CD4-positive, CD25-positive, alpha-beta regulatory T cell (primary cell): Measurements from ENCODE around the gene TPTE. TPM values are rescaled to one million over a fixed set of nuclear protein-coding genes. Genes with fewer than 3 reads are reported as not detected.
"Not testable (repeated sequence)": the region's sequence is repeated elsewhere in the genome, so short reads cannot be mapped to it uniquely, and the experiment has no call there.

ENCODE experiments used
- ATAC-seq, 2 donors: fragments of 150-1000 bp; cut with Tn5 transposase; one replicate each; pipeline ENCODE4 v1.10.0; 2021; ENCODE audit warnings: low read depth in 2 of 2, moderate number of reproducible peaks in 2 of 2, moderate library complexity in 1 of 2
- DNase-seq, 3 donors: peaks; one replicate each; pipeline versions ENCODE4 v3.0.0 to v3.0.0-alpha.2; 2012 to 2022; ENCODE audit warnings: mixed read lengths in 1 of 3
- H3K27ac ChIP-seq: one replicate; pipeline ENCODE4 v1.7.0; 2013; ENCODE audit warnings: mild to moderate bottlenecking, low read length; ENCODE audit not compliant: insufficient read depth, poor library complexity, severe bottlenecking
- H3K27me3 ChIP-seq: one replicate; pipeline ENCODE4 v1.7.0; 2013; ENCODE audit warnings: low read length; ENCODE audit not compliant: control insufficient read depth, insufficient read depth
- H3K36me3 ChIP-seq: one replicate; pipeline ENCODE4 v1.7.0; 2013; ENCODE audit warnings: mild to moderate bottlenecking, low read length, moderate library complexity; ENCODE audit not compliant: control insufficient read depth, insufficient read depth
- H3K4me1 ChIP-seq: 2 replicates; pipeline ENCODE4 v1.7.0; 2013; ENCODE audit warnings: mild to moderate bottlenecking, low read length; ENCODE audit not compliant: insufficient read depth, control insufficient read depth, poor library complexity, severe bottlenecking
- H3K4me3 ChIP-seq: one replicate; pipeline ENCODE4 v1.7.0; 2013; ENCODE audit warnings: low read depth, mild to moderate bottlenecking, low read length, moderate library complexity
- H3K9me3 ChIP-seq, 2 experiments: 1 replicate in 1 of 2; 2 replicates in 1 of 2; pipeline ENCODE4 v1.7.0; 2013; ENCODE audit warnings: low read length in 2 of 2, mild to moderate bottlenecking in 1 of 2, moderate library complexity in 1 of 2; ENCODE audit not compliant: control insufficient read depth in 2 of 2
- H3K27ac Mint-ChIP-seq, 3 donors: one replicate each; pipeline ENCODE4 v1.8.0; 2020 to 2022; ENCODE audit warnings: mild to moderate bottlenecking in 3 of 3, mixed read lengths in 3 of 3, moderate library complexity in 2 of 3
- H3K27me3 Mint-ChIP-seq: one replicate; pipeline ENCODE4 v1.8.0; 2022; ENCODE audit warnings: mild to moderate bottlenecking, mixed read lengths
- H3K36me3 Mint-ChIP-seq: one replicate; pipeline ENCODE4 v1.8.0; 2020; ENCODE audit warnings: mixed read lengths
- H3K4me1 Mint-ChIP-seq, 4 donors: one replicate each; pipeline ENCODE4 v1.8.0; 2020 to 2022; ENCODE audit warnings: mixed read lengths in 4 of 4, mild to moderate bottlenecking in 1 of 4
- H3K4me3 Mint-ChIP-seq, 4 donors: one replicate each; pipeline ENCODE4 v1.8.0; 2020 to 2022; ENCODE audit warnings: mild to moderate bottlenecking in 4 of 4, mixed read lengths in 4 of 4, moderate library complexity in 3 of 4
- H3K9me3 Mint-ChIP-seq, 7 donors: one replicate each; pipeline ENCODE4 v1.8.0; 2020 to 2022; ENCODE audit warnings: mixed read lengths in 7 of 7, mild to moderate bottlenecking in 3 of 7, moderate library complexity in 2 of 7
- polyA plus RNA-seq, 4 donors: library from polyadenylated mRNA; unstranded; fragments of 300-500 nt; fragmentation: Illumina TruSeq; gene quantifications; one replicate each; pipeline ENCODE4 v1.2.3, GENCODE V29; 2021
- total RNA-seq: library from RNA; stranded (reverse); gene quantifications from one replicate; pipeline ENCODE4 v1.2.3, GENCODE V29; 2022

TPTE gene
- total and polyA plus RNA-seq, 5 donors from 2014 or later, result not detected

- Mint-ChIP-seq H3K4me3 (no peak overlapping the region), H3K27ac (no peak overlapping the region), H3K4me1 (no peaks in the 10 kb centered on the region), H3K27me3 (no peaks in the 10 kb centered on the region), H3K36me3 (no peaks in the 10 kb centered on the region), H3K9me3 (peaks cover 0 to 4% (median 0%) of the 10 kb centered on the region in 7 donors)
- DNase-seq (no peak), ATAC-seq (no peak)
- Histone ChIP-seq H3K36me3 (no peaks in the 10 kb centered on the region), H3K9me3 (peaks cover 21 to 51% of the 10 kb centered on the region in 2 experiments), H3K4me1 (no peaks in the 10 kb centered on the region), H3K4me3 (no peak overlapping the region), H3K27ac (no peak overlapping the region), H3K27me3 (no peaks in the 10 kb centered on the region)
Observed at GRCh38 chr21:10640446-10640845, 119.1 kb downstream of the TPTE start.

DNA sequence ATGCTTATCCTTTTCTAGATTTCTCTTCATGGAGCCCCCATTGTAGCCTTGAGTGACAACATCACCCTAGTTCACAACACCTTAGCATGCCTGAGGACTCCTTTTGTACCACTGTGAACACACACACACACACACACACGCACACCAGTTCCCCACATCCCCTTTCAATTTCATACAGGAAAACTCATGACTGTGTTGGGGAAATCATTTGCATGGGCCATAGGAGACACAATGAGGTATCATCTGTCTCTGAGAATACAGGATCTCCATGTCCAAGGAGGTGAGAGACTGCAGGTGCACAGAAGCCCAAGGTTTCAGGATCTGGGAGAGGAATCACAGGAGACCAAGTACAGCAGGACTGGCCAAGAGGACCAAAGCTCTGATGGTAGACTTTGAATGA lies 119.7 kb downstream of the TPTE start:
- no peak for ATAC-seq
- Histone ChIP-seq H3K27me3 (no peaks in the 10 kb centered on the region), H3K27ac (no peak overlapping the region), H3K36me3 (no peaks in the 10 kb centered on the region), H3K4me1 (no peaks in the 10 kb centered on the region), H3K9me3 (peaks cover 23 to 57% of the 10 kb centered on the region in 2 experiments), H3K4me3 (no peak overlapping the region)
- no peaks in the 10 kb centered on the region for H3K36me3 Mint-ChIP-seq
- DNase-seq, result no peak
- no peaks in the 10 kb centered on the region for H3K27me3 Mint-ChIP-seq
- no peak overlapping the region for H3K4me3 Mint-ChIP-seq
- no peaks in the 10 kb centered on the region for H3K4me1 Mint-ChIP-seq
- peaks cover 0 to 4% (median 0%) of the 10 kb centered on the region in 7 donors for H3K9me3 Mint-ChIP-seq
- H3K27ac Mint-ChIP-seq, result no peak overlapping the region

GRCh38 chr21:10645667-10646066 lies 124.3 kb downstream of the TPTE start:
- H3K27me3 Mint-ChIP-seq, H3K4me3 ChIP-seq, H3K27ac ChIP-seq, DNase-seq, H3K27ac Mint-ChIP-seq, H3K4me1 ChIP-seq, H3K27me3 ChIP-seq, H3K36me3 ChIP-seq, ATAC-seq, H3K4me1 Mint-ChIP-seq, H3K36me3 Mint-ChIP-seq, H3K4me3 Mint-ChIP-seq: not testable (repeated sequence)
- H3K9me3 Mint-ChIP-seq, result peaks cover 3 to 21% (median 7%) of the 10 kb centered on the region in 7 donors
- H3K9me3 ChIP-seq, result peaks cover 14 to 43% of the 10 kb centered on the region in 2 experiments

DNA sequence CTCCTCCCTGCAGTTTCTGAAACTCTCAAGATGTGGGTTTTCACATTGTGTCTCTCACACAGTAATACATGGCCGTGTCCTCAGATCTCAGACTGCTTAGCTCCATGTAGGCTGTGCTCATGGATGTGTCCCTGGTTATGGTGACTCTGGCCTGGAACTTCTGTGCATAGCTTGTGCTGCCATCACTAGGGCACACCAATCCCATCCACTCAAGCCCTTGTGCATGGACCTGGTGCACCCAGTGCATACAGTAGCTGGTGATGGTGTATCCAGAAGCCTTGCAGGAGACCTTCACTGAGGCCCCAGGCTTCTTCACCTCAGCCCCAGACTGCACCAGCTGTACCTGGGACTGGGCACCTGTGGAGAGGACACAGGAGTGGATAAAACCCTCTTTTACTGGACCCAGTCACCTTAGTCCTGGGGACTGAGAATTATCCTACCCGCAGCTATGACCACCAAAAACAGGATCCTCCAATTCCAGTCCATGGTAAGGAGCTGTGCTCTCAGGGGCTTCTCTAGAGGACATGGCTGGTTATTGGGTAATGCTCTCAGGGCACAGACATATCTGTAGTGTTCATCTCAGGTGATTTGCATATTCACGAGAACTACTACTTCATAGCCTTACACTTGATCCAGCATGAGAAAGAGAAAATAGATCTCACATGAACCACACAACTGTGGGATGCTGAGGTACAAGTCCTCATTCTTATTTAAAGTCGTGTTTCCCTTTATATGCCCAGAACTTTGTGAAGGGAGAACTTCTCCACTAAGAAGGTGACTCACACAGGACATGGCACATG lies 128.2 kb downstream of the TPTE start:
- not testable (repeated sequence) for H3K27me3 Mint-ChIP-seq, H3K36me3 ChIP-seq, H3K27ac ChIP-seq, H3K4me3 Mint-ChIP-seq, H3K4me1 ChIP-seq, H3K27me3 ChIP-seq, DNase-seq, ATAC-seq, H3K4me3 ChIP-seq, H3K27ac Mint-ChIP-seq, H3K4me1 Mint-ChIP-seq, H3K36me3 Mint-ChIP-seq
- H3K9me3 Mint-ChIP-seq, result peaks cover 3 to 21% (median 7%) of the 10 kb centered on the region in 7 donors
- peaks cover 11 to 21% of the 10 kb centered on the region in 2 experiments for H3K9me3 ChIP-seq

- ATAC-seq, H3K4me3 ChIP-seq, H3K27me3 ChIP-seq, H3K4me3 Mint-ChIP-seq, H3K4me1 ChIP-seq, H3K27ac ChIP-seq, H3K27me3 Mint-ChIP-seq, H3K27ac Mint-ChIP-seq, H3K36me3 Mint-ChIP-seq, H3K4me1 Mint-ChIP-seq, H3K36me3 ChIP-seq, DNase-seq: not testable (repeated sequence)
- peaks cover 8 to 21% of the 10 kb centered on the region in 2 experiments for H3K9me3 ChIP-seq
- H3K9me3 Mint-ChIP-seq, result peaks cover 3 to 21% (median 7%) of the 10 kb centered on the region in 7 donors
Observed at GRCh38 chr21:10650297-10650696, 128.9 kb downstream of the TPTE start.
